ENCODE measurements around the gene SFXN3. TPM values are rescaled to one million over a fixed set of nuclear protein-coding genes. Genes with fewer than 3 reads are reported as not detected.

SFXN3 gene
- total and polyA plus RNA-seq, 2 of the 13 experiments (the other 11 are each of a cell fraction or from before 2014, with no cell fraction given), result 16.8 to 71.5 TPM

DNA sequence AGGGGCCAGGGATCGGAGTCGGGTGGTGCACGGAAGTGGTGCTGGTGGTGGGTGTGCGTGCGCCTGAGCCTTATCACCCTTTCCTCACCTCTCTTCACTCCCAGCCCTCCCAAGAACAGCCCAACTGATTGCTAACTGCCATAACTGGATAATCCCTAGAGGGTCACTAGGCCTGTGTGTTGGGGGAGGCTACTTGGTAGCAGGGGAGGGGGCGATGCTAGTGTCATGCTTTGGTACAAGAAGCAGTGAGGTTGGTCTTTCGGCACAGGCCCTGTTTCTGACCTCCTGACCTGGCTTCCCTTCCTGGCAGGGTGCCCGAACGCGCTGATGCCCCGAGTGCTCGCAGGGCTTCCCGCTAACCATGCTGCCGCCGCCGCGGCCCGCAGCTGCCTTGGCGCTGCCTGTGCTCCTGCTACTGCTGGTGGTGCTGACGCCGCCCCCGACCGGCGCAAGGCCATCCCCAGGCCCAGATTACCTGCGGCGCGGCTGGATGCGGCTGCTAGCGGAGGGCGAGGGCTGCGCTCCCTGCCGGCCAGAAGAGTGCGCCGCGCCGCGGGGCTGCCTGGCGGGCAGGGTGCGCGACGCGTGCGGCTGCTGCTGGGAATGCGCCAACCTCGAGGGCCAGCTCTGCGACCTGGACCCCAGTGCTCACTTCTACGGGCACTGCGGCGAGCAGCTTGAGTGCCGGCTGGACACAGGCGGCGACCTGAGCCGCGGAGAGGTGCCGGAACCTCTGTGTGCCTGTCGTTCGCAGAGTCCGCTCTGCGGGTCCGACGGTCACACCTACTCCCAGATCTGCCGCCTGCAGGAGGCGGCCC is 31.4 kb downstream of the SFXN3 start (continued):
- TF ChIP-seq DNMT3B (CRISPR knock-in tag; conservative IDR thresholded peaks at IDR 0.05), result 0 out of 2 replicates have a peak, but pooled peaks have one; percentile 57
- no peak for TF ChIP-seq JARID2 (CRISPR knock-in tag; IDR thresholded peaks at IDR 0.05; ENCODE audit: insufficient replicate concordance)
- TF ChIP-seq, protein P1, sequence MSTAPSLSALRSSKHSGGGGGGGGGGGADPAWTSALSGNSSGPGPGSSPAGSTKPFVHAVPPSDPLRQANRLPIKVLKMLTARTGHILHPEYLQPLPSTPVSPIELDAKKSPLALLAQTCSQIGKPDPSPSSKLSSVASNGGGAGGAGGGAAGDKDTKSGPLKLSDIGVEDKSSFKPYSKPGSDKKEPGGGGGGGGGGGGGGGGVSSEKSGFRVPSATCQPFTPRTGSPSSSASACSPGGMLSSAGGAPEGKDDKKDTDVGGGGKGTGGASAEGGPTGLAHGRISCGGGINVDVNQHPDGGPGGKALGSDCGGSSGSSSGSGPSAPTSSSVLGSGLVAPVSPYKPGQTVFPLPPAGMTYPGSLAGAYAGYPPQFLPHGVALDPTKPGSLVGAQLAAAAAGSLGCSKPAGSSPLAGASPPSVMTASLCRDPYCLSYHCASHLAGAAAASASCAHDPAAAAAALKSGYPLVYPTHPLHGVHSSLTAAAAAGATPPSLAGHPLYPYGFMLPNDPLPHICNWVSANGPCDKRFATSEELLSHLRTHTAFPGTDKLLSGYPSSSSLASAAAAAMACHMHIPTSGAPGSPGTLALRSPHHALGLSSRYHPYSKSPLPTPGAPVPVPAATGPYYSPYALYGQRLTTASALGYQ (CRISPR knock-in tag; IDR thresholded peaks at IDR 0.05), result peak; percentile 88
- no peak for TF ChIP-seq HCFC1 (IDR thresholded peaks at IDR 0.05; ENCODE audit: low read depth, low read length)
- TF ChIP-seq, protein P2, sequence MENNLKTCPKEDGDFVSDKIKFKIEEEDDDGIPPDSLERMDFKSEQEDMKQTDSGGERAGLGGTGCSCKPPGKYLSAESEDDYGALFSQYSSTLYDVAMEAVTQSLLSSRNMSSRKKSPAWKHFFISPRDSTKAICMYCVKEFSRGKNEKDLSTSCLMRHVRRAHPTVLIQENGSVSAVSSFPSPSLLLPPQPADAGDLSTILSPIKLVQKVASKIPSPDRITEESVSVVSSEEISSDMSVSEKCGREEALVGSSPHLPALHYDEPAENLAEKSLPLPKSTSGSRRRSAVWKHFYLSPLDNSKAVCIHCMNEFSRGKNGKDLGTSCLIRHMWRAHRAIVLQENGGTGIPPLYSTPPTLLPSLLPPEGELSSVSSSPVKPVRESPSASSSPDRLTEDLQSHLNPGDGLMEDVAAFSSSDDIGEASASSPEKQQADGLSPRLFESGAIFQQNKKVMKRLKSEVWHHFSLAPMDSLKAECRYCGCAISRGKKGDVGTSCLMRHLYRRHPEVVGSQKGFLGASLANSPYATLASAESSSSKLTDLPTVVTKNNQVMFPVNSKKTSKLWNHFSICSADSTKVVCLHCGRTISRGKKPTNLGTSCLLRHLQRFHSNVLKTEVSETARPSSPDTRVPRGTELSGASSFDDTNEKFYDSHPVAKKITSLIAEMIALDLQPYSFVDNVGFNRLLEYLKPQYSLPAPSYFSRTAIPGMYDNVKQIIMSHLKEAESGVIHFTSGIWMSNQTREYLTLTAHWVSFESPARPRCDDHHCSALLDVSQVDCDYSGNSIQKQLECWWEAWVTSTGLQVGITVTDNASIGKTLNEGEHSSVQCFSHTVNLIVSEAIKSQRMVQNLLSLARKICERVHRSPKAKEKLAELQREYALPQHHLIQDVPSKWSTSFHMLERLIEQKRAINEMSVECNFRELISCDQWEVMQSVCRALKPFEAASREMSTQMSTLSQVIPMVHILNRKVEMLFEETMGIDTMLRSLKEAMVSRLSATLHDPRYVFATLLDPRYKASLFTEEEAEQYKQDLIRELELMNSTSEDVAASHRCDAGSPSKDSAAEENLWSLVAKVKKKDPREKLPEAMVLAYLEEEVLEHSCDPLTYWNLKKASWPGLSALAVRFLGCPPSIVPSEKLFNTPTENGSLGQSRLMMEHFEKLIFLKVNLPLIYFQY (CRISPR knock-in tag; IDR thresholded peaks at IDR 0.05; ENCODE audit: borderline replicate concordance), result 0 out of 2 replicates have a peak, but pooled peaks have one; percentile 25
- TF ChIP-seq, protein P3, sequence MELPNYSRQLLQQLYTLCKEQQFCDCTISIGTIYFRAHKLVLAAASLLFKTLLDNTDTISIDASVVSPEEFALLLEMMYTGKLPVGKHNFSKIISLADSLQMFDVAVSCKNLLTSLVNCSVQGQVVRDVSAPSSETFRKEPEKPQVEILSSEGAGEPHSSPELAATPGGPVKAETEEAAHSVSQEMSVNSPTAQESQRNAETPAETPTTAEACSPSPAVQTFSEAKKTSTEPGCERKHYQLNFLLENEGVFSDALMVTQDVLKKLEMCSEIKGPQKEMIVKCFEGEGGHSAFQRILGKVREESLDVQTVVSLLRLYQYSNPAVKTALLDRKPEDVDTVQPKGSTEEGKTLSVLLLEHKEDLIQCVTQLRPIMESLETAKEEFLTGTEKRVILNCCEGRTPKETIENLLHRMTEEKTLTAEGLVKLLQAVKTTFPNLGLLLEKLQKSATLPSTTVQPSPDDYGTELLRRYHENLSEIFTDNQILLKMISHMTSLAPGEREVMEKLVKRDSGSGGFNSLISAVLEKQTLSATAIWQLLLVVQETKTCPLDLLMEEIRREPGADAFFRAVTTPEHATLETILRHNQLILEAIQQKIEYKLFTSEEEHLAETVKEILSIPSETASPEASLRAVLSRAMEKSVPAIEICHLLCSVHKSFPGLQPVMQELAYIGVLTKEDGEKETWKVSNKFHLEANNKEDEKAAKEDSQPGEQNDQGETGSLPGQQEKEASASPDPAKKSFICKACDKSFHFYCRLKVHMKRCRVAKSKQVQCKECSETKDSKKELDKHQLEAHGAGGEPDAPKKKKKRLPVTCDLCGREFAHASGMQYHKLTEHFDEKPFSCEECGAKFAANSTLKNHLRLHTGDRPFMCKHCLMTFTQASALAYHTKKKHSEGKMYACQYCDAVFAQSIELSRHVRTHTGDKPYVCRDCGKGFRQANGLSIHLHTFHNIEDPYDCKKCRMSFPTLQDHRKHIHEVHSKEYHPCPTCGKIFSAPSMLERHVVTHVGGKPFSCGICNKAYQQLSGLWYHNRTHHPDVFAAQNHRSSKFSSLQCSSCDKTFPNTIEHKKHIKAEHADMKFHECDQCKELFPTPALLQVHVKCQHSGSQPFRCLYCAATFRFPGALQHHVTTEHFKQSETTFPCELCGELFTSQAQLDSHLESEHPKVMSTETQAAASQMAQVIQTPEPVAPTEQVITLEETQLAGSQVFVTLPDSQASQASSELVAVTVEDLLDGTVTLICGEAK (IDR thresholded peaks at IDR 0.05), result no peak
- TF ChIP-seq, protein P3 (CRISPR knock-in tag; IDR thresholded peaks at IDR 0.05), result peak; percentile 90
- TF ChIP-seq ZNF335 (CRISPR knock-in tag; IDR thresholded peaks at IDR 0.05), result no peak
- peak; percentile 88 for TF ChIP-seq MED1 (CRISPR knock-in tag; IDR thresholded peaks at IDR 0.05)
- TF ChIP-seq ZSCAN25 (CRISPR knock-in tag; IDR thresholded peaks at IDR 0.05), result peak; percentile 75; the same call in 1 of the 2 replicates
- TF ChIP-seq ZNF775 (CRISPR knock-in tag; IDR thresholded peaks at IDR 0.05; ENCODE audit: borderline replicate concordance), result no peak
- no peak for TF ChIP-seq ZNF562 (CRISPR knock-in tag; IDR thresholded peaks at IDR 0.05; ENCODE audit: borderline replicate concordance)
- no peak; the same call in 1 of the 2 replicates for TF ChIP-seq ZNF333 (CRISPR knock-in tag; IDR thresholded peaks at IDR 0.05; ENCODE audit: borderline replicate concordance)
